Effector memory CD8-positive, alpha-beta T cell (primary cell): Measurements from ENCODE around the gene TMEM161A.
"Not testable (repeated sequence)": the region's sequence is repeated elsewhere in the genome, so short reads cannot be mapped to it uniquely, and the experiment has no call there.

Experiments
- ATAC-seq: fragments of 150-1000 bp; cut with Tn5 transposase; replicated peaks from 2 replicates; pipeline ENCODE4 v1.10.0; 2021; ENCODE audit warnings: mild to moderate bottlenecking, moderate library complexity
- DNase-seq, 3 experiments: peaks; one replicate each; pipeline ENCODE4 v3.0.0; 2021
- H3K27ac Mint-ChIP-seq, 2 donors: one replicate each; pipeline ENCODE4 v1.8.0; 2022; ENCODE audit warnings: mild to moderate bottlenecking in 2 of 2, mixed read lengths in 2 of 2, moderate library complexity in 2 of 2
- H3K27me3 Mint-ChIP-seq, 2 donors: one replicate each; pipeline ENCODE4 v1.8.0; 2022; ENCODE audit warnings: mixed read lengths in 2 of 2
- H3K36me3 Mint-ChIP-seq: one replicate; pipeline ENCODE4 v1.8.0; 2022; ENCODE audit warnings: mild to moderate bottlenecking, moderate library complexity, mixed read lengths; ENCODE audit not compliant: insufficient read depth
- H3K4me1 Mint-ChIP-seq, 2 donors: one replicate each; pipeline ENCODE4 v1.8.0; 2022; ENCODE audit warnings: low read depth in 2 of 2, mixed read lengths in 2 of 2
- H3K4me3 Mint-ChIP-seq, 2 donors: one replicate each; pipeline ENCODE4 v1.8.0; 2022; ENCODE audit warnings: mild to moderate bottlenecking in 2 of 2, mixed read lengths in 2 of 2, moderate library complexity in 2 of 2
- H3K9me3 Mint-ChIP-seq, 2 donors: one replicate each; pipeline ENCODE4 v1.8.0; 2022; ENCODE audit warnings: mixed read lengths in 2 of 2

TMEM161A gene

DNA sequence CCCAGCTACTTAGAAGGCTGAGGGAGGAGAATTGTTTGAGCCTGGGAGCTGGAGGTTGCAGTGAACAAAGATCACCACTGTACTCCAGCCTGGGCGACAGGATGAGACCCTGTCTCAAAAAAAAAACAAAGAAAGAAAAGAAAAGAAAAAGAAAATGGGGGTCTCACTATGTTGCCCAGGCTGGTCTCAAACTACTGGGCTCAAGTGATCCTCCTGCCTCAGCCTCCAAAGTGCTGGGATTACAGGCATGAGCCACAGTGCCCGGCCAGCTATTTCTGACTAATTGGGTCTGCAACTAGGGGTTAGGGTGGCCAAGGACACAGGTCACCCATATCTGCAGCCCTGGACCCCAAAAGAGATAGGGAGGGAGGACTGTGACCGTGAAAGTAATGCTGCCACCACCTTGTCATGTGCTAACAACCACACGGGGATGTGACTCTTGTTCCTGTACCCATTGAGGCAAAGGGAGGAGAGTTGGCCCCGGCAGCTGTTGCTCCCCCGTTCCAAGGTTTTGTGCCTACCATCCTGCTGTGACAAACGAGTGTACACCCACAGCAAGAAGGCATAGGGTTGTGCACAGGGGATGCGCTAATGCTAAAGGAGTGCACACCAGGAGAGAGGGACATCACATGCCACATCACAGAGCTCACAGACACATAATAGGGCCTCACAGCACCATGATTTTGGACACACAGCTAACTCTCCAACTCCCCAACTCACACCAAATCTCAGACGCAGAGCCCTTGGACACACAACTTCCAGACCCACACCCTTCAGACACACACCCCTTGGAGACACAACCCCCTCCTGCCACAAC lies 31.2 kb upstream of the TMEM161A start:
- ATAC-seq (no peak), DNase-seq (no peak)
- Mint-ChIP-seq H3K27me3 (peaks cover 0 to 19% of the 10 kb centered on the region in 2 donors), H3K9me3 (no peaks in the 10 kb centered on the region), H3K4me3 (peak overlapping the region; percentile 62), H3K27ac (peak overlapping the region in 1 of 2 donors; percentile 11), H3K36me3 (peaks cover 10% of the 10 kb centered on the region), H3K4me1 (peaks cover 19 to 21% of the 10 kb centered on the region in 2 donors)

DNA sequence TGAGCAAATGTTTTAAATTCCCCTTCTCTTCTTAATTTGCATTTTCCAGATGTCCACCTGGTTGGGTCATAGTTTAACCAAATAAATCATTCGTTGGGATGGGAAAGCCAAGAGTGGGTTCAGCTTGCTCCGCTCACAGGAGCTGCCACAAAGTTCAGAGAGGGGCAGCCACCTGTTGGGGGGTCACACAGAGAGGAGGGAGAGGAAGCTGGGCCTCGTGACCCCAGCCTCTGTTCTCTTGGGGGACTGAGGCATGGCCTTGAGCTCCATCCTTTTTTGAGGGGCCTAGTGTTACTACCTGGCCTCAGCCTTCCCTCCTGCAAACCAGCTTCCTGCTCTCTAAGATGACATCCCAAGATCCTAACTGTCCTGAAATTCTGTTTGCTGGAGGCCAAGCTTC lies 29.3 kb upstream of the TMEM161A start:
- Mint-ChIP-seq H3K9me3 (no peaks in the 10 kb centered on the region), H3K27me3 (peaks cover 0 to 19% of the 10 kb centered on the region in 2 donors), H3K4me3 (no peak overlapping the region), H3K4me1 (peaks cover 19 to 21% of the 10 kb centered on the region in 2 donors), H3K27ac (no peak overlapping the region), H3K36me3 (peaks cover 7% of the 10 kb centered on the region)
- no peak for DNase-seq
- no peak for ATAC-seq

DNA sequence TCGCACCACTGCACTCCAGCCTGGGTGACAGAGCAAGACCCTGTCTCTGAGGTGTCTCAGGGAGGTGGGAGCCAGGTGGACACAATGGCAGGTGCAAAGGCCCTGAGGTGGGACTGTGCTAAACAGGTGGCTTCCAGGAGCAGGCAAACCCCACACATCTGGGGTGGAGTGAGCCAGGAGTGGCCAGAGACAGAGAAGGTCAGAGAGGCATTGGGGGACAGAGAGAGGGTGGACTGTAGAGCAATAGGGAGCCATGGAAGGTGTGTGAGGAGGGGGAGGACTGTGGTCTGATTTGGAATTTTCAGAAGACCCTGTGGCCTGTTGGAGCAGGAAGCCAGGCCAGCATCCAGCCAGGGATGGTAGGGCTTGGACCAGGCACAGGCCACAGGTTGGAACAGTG lies 27.1 kb upstream of the TMEM161A start:
- Mint-ChIP-seq H3K36me3 (peaks cover 7% of the 10 kb centered on the region), H3K4me3 (no peak overlapping the region), H3K27ac (no peak overlapping the region), H3K27me3 (peaks cover 0 to 10% of the 10 kb centered on the region in 2 donors), H3K9me3 (no peaks in the 10 kb centered on the region), H3K4me1 (peaks cover 9 to 13% of the 10 kb centered on the region in 2 donors)
- DNase-seq (no peak), ATAC-seq (no peak)

DNA sequence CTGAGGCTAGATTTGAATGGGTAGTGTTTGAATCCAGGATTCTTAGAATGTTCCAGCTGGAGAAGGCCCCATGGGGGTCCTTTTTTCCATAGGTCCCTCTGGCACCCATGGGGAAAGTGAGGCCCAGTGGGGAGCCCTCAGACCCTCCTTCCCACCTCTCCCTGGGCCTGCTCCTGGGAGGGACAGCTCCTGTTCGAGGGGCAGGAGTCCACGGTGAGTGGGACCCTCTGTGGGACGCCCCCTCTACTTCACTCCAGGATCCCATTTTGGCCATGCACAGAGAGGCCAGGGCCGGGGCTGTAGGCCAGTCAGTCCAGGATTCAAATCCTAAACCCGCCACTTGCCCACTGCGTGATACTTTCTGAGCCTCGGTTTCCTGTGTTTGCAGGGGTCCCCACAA lies 24.2 kb upstream of the TMEM161A start:
- DNase-seq (no peak), ATAC-seq (no peak)
- H3K4me3 Mint-ChIP-seq: no peak overlapping the region
- peak overlapping the region in 1 of 2 donors; percentile 77 for H3K27ac Mint-ChIP-seq
- H3K27me3 Mint-ChIP-seq: no peaks in the 10 kb centered on the region
- no peaks in the 10 kb centered on the region for H3K9me3 Mint-ChIP-seq
- peaks cover 0 to 3% of the 10 kb centered on the region in 2 donors for H3K4me1 Mint-ChIP-seq
- peaks cover 3% of the 10 kb centered on the region for H3K36me3 Mint-ChIP-seq

DNA sequence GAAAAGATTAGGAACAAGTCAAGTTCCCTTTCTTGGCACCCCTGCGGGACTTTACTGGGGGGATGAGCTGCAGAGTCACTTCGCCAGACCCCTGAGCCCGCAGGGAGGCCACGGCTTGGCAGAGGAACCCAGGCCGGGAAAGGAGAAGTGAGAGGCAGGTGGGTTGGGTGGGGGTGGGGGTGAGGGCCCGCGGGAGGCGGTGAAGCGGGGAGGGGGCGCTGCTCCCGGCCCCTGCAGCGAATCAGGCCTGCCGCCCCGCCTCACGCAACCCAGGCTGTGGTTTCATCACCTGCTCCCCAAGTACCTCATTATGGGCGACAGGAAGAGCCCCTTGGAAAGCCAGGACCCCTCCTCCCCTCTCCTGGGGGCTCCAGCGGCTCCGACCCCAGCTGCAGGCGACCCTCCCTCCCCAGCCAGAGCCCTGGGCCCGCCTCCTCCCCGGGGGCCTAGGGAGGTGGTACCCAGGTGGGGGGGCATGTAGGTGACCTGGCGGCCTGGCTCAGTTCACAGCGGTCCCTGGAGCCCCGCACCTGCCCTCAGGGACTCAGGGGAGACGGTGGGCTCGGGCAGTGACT lies 22.3 kb upstream of the TMEM161A start:
- Mint-ChIP-seq H3K36me3 (peaks cover 3% of the 10 kb centered on the region), H3K27ac (no peak overlapping the region), H3K4me3 (no peak overlapping the region), H3K4me1 (peaks cover 0 to 3% of the 10 kb centered on the region in 2 donors), H3K9me3 (no peaks in the 10 kb centered on the region), H3K27me3 (no peaks in the 10 kb centered on the region)
- ATAC-seq (no peak), DNase-seq (no peak)

DNA sequence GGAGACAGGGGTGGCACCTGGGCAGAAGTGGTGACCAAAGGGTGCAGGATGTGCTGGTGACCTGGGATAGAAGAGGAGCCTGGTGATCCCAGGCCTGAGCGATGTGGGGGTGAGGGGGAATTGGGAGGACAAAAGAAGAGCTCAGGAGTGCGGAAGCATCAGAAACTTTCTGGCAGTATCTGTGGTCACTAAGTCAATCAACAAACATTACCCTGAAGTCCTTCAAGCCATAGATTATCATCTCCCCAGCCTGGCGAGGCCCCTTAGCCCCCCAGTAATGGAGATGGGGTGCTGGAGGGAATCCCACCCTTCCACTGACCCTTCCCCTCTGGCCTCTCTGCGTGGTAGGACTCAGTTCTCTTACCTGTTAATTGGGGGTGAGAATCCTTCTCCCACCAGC lies 21.3 kb upstream of the TMEM161A start:
- no peaks in the 10 kb centered on the region for H3K9me3 Mint-ChIP-seq
- DNase-seq (no peak), ATAC-seq (no peak)
- H3K4me1 Mint-ChIP-seq: peaks cover 0 to 1% of the 10 kb centered on the region in 2 donors
- H3K36me3 Mint-ChIP-seq: peaks cover 3% of the 10 kb centered on the region
- no peak overlapping the region for H3K4me3 Mint-ChIP-seq
- no peaks in the 10 kb centered on the region for H3K27me3 Mint-ChIP-seq
- H3K27ac Mint-ChIP-seq: no peak overlapping the region

DNA sequence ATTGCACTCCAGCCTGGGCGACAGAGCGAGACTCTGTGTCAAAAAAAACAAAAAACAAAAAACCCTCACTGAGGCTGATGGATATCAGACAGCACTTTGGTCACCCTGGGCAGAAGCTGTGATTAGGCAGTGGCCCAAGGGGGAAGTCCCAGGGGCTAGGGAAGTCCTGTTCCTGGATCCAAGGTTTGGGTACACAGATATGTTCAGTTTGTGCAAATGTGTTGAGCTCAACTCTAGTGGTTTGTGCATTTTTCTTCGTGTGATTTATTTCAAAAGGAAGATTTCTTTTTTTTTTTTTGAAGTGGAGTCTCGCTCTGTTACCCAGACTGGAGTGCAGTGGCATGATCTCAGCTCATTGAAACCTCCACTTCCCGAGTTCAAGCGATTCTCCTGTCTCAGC lies 19.5 kb upstream of the TMEM161A start:
- H3K4me1 Mint-ChIP-seq: peaks cover 0 to 1% of the 10 kb centered on the region in 2 donors

DNA sequence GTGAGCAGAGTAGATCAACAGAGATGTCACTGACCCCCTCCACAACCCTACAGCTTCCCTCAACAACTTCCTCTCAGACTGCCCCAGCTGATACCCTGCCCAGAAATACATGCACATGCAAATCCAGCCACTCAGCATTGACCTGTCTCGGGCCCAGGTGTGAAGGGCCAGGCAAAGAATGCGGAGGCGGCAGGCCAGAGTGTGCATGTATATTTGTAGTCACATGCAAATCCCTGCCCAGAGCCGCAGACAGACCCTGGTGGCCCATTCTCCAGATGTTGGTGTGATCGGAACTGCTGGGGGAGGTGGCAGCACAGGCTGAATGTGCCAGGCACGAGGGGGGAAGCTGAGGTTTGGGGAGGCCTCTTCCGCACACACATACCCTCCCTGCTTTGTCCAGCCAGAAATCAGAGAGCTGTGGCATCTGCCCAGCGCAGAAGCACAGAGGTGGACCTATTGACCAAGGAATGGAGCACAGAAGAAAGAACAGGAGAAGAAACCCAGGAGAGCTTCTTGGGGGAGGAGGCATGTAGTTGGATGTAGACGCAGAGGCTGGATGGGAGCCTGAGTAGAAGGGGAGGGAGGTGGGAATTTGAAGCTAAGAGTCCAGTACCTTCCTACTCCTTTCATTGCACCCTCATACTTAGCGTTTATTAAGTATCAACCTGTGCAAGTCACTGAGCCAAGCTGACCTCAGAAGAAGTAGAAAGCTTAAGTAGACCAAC lies 17.4 kb upstream of the TMEM161A start:
- Mint-ChIP-seq H3K4me3 (no peak overlapping the region), H3K27me3 (no peaks in the 10 kb centered on the region), H3K36me3 (peaks cover 6% of the 10 kb centered on the region), H3K4me1 (peaks cover 0 to 1% of the 10 kb centered on the region in 2 donors), H3K9me3 (no peaks in the 10 kb centered on the region), H3K27ac (no peak overlapping the region)
- DNase-seq: no peak
- ATAC-seq: no peak

More for the DNA sequence above, 19.5 kb upstream of the TMEM161A start:
- H3K27me3 Mint-ChIP-seq: no peaks in the 10 kb centered on the region
- H3K27ac Mint-ChIP-seq: no peak overlapping the region
- ATAC-seq (no peak), DNase-seq (no peak)
- H3K36me3 Mint-ChIP-seq: peaks cover 3% of the 10 kb centered on the region
- no peak overlapping the region for H3K4me3 Mint-ChIP-seq
- no peaks in the 10 kb centered on the region for H3K9me3 Mint-ChIP-seq

DNA sequence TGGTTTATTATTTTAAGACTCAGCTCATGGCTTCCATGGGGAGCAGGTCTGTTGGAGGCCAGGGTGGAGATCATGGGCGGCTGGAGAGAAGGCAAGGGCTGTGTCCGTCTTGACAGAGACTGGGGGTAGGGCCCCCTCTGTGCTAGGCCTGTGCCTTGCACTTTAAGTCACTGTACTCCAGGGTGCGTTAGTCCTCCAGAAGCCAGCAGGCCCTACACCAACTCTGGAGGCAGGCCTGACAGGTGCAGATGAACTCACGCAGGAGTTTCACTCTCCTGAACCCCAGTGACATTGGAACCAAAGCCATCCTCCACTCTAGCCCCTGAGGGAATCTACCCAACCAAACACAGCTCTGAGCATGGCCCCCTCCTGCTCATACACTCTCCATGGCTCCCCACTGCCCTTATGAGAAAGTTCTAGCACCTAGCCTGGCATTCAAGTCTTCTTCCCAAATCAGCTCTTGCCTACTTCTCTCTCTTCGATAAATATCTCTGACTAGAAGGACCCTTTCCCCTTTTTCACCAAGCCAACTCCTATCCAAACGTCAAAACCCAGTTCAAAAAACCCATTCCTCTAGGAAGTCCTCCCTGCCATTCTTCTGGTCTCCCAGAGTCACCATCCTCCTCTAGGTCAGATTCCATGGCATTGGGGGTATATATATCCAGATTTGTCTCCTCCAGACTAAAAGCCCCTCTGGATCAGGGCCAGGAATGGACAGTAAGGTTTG lies 16.7 kb upstream of the TMEM161A start:
- DNase-seq: no peak
- no peak for ATAC-seq

DNA sequence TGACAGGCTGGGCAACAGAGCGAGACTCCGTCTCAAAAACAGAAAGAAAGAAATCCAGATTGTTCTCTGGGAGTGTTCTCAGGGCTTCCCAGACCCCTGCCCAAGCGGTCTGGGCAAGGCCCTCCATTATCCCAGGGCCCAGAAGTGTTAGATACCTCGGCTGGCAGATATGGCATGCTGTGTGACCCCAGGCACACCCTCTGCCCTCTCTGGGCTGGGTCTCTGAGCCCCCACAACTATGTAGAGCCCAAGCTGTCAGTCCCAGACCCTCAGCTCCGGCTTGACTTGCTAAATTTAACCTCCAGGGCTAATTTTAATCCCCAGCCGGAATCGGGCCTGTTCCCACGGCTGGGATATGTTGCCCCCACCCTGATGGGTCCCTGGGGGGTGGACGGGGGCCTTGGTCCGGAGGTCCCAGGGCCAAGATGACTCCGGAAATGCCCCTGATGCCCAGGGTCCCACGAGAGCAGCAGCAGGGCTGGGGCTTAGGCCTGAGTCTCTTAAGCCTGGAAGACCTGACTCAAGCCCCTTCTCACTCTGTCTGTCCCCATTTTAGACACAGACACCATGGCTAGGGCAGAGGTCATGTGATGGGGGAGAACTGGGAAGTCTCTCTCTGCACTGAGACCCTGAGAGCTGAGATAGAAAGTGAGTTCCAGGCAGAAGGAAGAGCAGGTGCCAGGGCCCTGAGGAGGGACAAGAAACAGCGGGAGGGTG lies 14.5 kb upstream of the TMEM161A start:
- Mint-ChIP-seq H3K36me3 (peaks cover 3% of the 10 kb centered on the region), H3K4me1 (no peaks in the 10 kb centered on the region), H3K9me3 (no peaks in the 10 kb centered on the region), H3K27ac (no peak overlapping the region), H3K4me3 (no peak overlapping the region), H3K27me3 (no peaks in the 10 kb centered on the region)
- ATAC-seq (no peak), DNase-seq (no peak)

More for the DNA sequence above, 16.7 kb upstream of the TMEM161A start:
- Mint-ChIP-seq H3K27ac (no peak overlapping the region), H3K27me3 (no peaks in the 10 kb centered on the region), H3K4me1 (peaks cover 0 to 1% of the 10 kb centered on the region in 2 donors), H3K9me3 (no peaks in the 10 kb centered on the region), H3K4me3 (no peak overlapping the region), H3K36me3 (peaks cover 6% of the 10 kb centered on the region)

DNA sequence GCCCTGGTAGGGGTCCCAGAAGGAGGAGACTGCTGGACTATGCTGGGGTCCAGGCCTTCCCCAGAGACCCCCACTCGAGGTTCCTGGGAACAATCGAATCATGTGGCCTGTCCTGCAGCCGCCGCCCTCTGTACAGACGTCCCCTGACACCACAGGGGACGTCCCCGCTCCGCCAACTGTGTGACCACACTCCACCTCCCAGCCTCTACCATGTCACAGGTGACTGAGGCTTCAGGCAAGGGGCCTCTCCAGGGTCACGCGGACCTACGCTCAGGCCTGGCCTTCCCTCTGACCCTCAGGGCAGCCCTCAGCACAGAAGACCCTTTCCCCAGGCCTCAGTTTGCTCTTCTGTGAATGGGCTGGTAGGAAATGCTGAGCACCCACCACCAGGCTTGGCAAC lies 13.1 kb upstream of the TMEM161A start:
- no peak overlapping the region for H3K4me3 Mint-ChIP-seq
- H3K4me1 Mint-ChIP-seq: no peaks in the 10 kb centered on the region
- H3K27ac Mint-ChIP-seq: peak overlapping the region in 1 of 2 donors; percentile 55
- DNase-seq (no peak), ATAC-seq (no peak)
- H3K9me3 Mint-ChIP-seq: no peaks in the 10 kb centered on the region
- peaks cover 8% of the 10 kb centered on the region for H3K36me3 Mint-ChIP-seq
- no peaks in the 10 kb centered on the region for H3K27me3 Mint-ChIP-seq

DNA sequence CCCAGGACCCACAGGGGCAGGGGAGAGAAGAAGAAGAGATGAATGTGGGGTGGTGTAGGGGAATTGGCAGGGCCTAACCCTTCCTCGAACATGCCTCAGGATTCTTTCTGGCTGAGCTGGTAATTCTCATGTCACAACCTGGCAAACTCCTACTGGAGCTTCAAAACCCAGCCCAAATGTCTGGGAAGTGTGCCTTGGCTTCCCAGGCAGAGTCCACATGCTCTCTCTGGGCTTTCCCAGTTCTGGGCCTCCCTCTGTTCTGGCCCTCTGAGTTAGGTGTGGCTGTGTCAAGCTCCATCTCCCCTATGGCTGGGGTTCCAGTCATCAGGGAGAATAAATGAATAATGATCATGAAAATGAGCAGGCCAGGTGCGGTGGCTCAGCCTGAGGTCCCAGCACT lies 11.2 kb upstream of the TMEM161A start:
- no peak for ATAC-seq
- no peaks in the 10 kb centered on the region for H3K27me3 Mint-ChIP-seq
- H3K4me1 Mint-ChIP-seq: peaks cover 0 to 1% of the 10 kb centered on the region in 2 donors
- peaks cover 13% of the 10 kb centered on the region for H3K36me3 Mint-ChIP-seq
- no peaks in the 10 kb centered on the region for H3K9me3 Mint-ChIP-seq
- no peak overlapping the region for H3K27ac Mint-ChIP-seq
- no peak overlapping the region for H3K4me3 Mint-ChIP-seq
- no peak for DNase-seq

DNA sequence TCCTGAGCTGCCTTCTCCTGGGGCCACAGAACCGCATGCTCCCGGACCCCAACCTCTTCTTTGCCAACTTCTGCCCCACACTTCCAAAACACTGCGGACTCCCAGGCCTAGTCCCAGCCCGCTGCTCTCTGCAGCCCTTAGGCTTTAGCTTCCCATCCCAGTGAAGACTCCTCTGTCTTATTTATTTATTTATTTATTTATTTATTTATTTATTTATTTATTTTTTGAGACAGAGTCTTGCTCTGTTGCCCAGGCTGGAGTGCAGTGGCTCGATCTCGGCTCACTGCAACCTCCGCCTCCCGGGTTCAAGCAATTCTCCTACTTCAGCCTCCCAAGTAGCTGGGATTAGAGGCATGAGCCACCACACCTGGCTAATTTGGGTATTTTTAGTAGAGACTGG lies 10.2 kb upstream of the TMEM161A start:
- H3K4me1 Mint-ChIP-seq, H3K9me3 Mint-ChIP-seq, DNase-seq, H3K27me3 Mint-ChIP-seq, H3K4me3 Mint-ChIP-seq, H3K27ac Mint-ChIP-seq, ATAC-seq: not testable (repeated sequence)
- H3K36me3 Mint-ChIP-seq: peaks cover 13% of the 10 kb centered on the region
